Breast epithelium (tissue), 4 donors: Measurements from ENCODE around the gene CCM2L. TPM values are rescaled to one million over a fixed set of nuclear protein-coding genes. Genes with fewer than 3 reads are reported as not detected.

Source experiments
- DNase-seq, 2 donors: peaks; one replicate each; pipeline ENCODE4 v3.0.0-alpha.2; 2019; ENCODE audit warnings: low spot score in 2 of 2
- H3K27ac ChIP-seq, 2 donors: fragments of 200-600 bp; sonication (generic) in 1 of 2; one replicate each; pipeline ENCODE4 v1.5.1; 2016 to 2019; ENCODE audit warnings: mild to moderate bottlenecking in 1 of 2
- H3K27me3 ChIP-seq, 2 donors: fragments of 200-600 bp; sonication (generic) in 1 of 2; one replicate each; pipeline versions ENCODE4 v1.5.1 to v1.6.0; 2017 to 2019; ENCODE audit warnings: control low read depth in 1 of 2, mild to moderate bottlenecking in 1 of 2
- H3K36me3 ChIP-seq: fragments of 200-600 bp; one replicate; pipeline ENCODE4 v1.5.1; 2019
- H3K4me1 ChIP-seq, 2 donors: fragments of 200-600 bp; sonication (generic); one replicate each; pipeline ENCODE4 v1.5.1; 2016 to 2019; ENCODE audit warnings: control low read depth in 1 of 2
- H3K4me3 ChIP-seq, 3 donors: fragments of 200-600 bp; sonication (generic); 1 replicate in 2 of 3; 2 replicates in 1 of 3; pipeline ENCODE4 v1.5.1; 2016 to 2019; ENCODE audit warnings: mild to moderate bottlenecking in 3 of 3, moderate library complexity in 2 of 3
- H3K9me3 ChIP-seq, 2 donors: fragments of 200-600 bp; sonication (generic) in 1 of 2; one replicate each; pipeline ENCODE4 v1.5.1; 2016 to 2019; ENCODE audit warnings: control low read depth in 1 of 2
- CTCF ChIP-seq, 3 donors: fragments of 450-650 bp; IDR thresholded peaks; one replicate each; pipeline ENCODE4 v1.5.1; 2016 to 2017; ENCODE audit warnings: antibody characterized with exemption in 3 of 3, mild to moderate bottlenecking in 3 of 3, moderate library complexity in 3 of 3
- POLR2A ChIP-seq: fragments of 450-650 bp; IDR thresholded peaks from one replicate; pipeline ENCODE4 v1.6.1; 2016; ENCODE audit warnings: antibody characterized with exemption, mild to moderate bottlenecking, moderate library complexity
- POLR2AphosphoS5 ChIP-seq, 3 donors: sonication (generic); formaldehyde crosslinking; IDR thresholded peaks; one replicate each; pipeline ENCODE4 v1.6.1; 2017; ENCODE audit warnings: antibody characterized with exemption in 3 of 3
- intact Hi-C: fragments of 100-400 bp; cut with DNase I; formaldehyde crosslinking; loops from one replicate; pipeline ENCODE4 v1.15.1; 2023; ENCODE audit warnings: low total_unique reads
- total RNA-seq, 3 donors: library from RNA; depleted of rRNA; stranded (reverse); fragments of >200 nt; gene quantifications; one replicate each; pipeline ENCODE4 v1.1.0, GENCODE V29; 2016

Gene CCM2L
- 1 to 10 TPM; 2.8 to 9.2 (median 4.6) TPM for total RNA-seq

GRCh38 chr20:32010101-32010500, at the start of gene CCM2L:
Gene CCM2L (plus strand): TSS chr20:32010438. CDS start chr20:32010455, 17 bp downstream.
- intact Hi-C loops, result no loop called here
- no peaks in the 10 kb centered on the region for H3K4me1 ChIP-seq
- no peak for DNase-seq
- peak within 1 kb of the TSS; percentile 32 to 50 (median 32) for H3K4me3 ChIP-seq
- peak within 1 kb of the TSS in 1 of 2 donors; percentile 69 for H3K27ac ChIP-seq
- H3K9me3 ChIP-seq, result no peaks in the 10 kb centered on the region
- H3K36me3 ChIP-seq, result no peaks in the 10 kb centered on the region
- H3K27me3 ChIP-seq, result peaks cover 0 to 21% of the 10 kb centered on the region in 2 donors
- TF ChIP-seq CTCF (IDR thresholded peaks at IDR 0.05), result no peak
- TF ChIP-seq POLR2AphosphoS5 (IDR thresholded peaks at IDR 0.05), result no peak
- no peak for TF ChIP-seq POLR2A

- peaks cover 0 to 51% of the 10 kb centered on the region in 2 donors for H3K27me3 ChIP-seq
- H3K36me3 ChIP-seq, result no peaks in the 10 kb centered on the region
- no peak overlapping the region for H3K27ac ChIP-seq
- TF ChIP-seq POLR2A (no peak), CTCF (IDR thresholded peaks at IDR 0.05) (no peak), POLR2AphosphoS5 (IDR thresholded peaks at IDR 0.05) (no peak)
- DNase-seq, result no peak
- no peaks in the 10 kb centered on the region for H3K9me3 ChIP-seq
- no peaks in the 10 kb centered on the region for H3K4me1 ChIP-seq
- H3K4me3 ChIP-seq, result no peak overlapping the region
- intact Hi-C loops, result no loop called here
Measured at GRCh38 chr20:31962761-31963160, 47.5 kb upstream of the CCM2L start.

- Histone ChIP-seq H3K9me3 (no peaks in the 10 kb centered on the region), H3K36me3 (no peaks in the 10 kb centered on the region), H3K27me3 (peaks cover 0 to 57% of the 10 kb centered on the region in 2 donors), H3K4me3 (no peak overlapping the region), H3K4me1 (no peaks in the 10 kb centered on the region), H3K27ac (no peak overlapping the region)
- DNase-seq, result no peak
- TF ChIP-seq CTCF (IDR thresholded peaks at IDR 0.05) (no peak), POLR2AphosphoS5 (IDR thresholded peaks at IDR 0.05) (no peak)
- intact Hi-C loops, result no loop called here
Measured at GRCh38 chr20:31963889-31964288, 46.3 kb upstream of the CCM2L start.

- H3K9me3 ChIP-seq, result no peaks in the 10 kb centered on the region
- no peak overlapping the region for H3K27ac ChIP-seq
- H3K4me1 ChIP-seq, result no peaks in the 10 kb centered on the region
- peaks cover 0 to 58% of the 10 kb centered on the region in 2 donors for H3K27me3 ChIP-seq
- no peak overlapping the region for H3K4me3 ChIP-seq
- intact Hi-C loops, result no loop called here
- DNase-seq, result no peak
- H3K36me3 ChIP-seq, result no peaks in the 10 kb centered on the region
- no peak for TF ChIP-seq POLR2A
- no peak for TF ChIP-seq CTCF (IDR thresholded peaks at IDR 0.05)
- TF ChIP-seq POLR2AphosphoS5 (IDR thresholded peaks at IDR 0.05), result no peak
Measured at GRCh38 chr20:31966991-31967655, 43.1 kb upstream of the CCM2L start.

- intact Hi-C loops, result no loop called here
- TF ChIP-seq CTCF (IDR thresholded peaks at IDR 0.05), result no peak
- no peak for TF ChIP-seq POLR2AphosphoS5 (IDR thresholded peaks at IDR 0.05)
- TF ChIP-seq POLR2A, result no peak
Measured at GRCh38 chr20:31967830-31968249, 42.4 kb upstream of the CCM2L start, which contains the start of gene XKR7. Gene XKR7 (plus strand): TSS chr20:31968151. CDS start chr20:31968176, 25 bp downstream.

More at GRCh38 chr20:31967830-31968249, 42.4 kb upstream of the CCM2L start, which contains the start of gene XKR7:
- Histone ChIP-seq H3K27ac (no peak within 1 kb of the TSS), H3K27me3 (peaks cover 0 to 57% of the 10 kb centered on the region in 2 donors), H3K4me3 (peak within 1 kb of the TSS in 2 of 3 donors; percentile 6 to 40), H3K36me3 (no peaks in the 10 kb centered on the region), H3K9me3 (no peaks in the 10 kb centered on the region), H3K4me1 (no peaks in the 10 kb centered on the region)
- DNase-seq, result no peak
